ENCODE results near the gene TM9SF4.

DNA sequence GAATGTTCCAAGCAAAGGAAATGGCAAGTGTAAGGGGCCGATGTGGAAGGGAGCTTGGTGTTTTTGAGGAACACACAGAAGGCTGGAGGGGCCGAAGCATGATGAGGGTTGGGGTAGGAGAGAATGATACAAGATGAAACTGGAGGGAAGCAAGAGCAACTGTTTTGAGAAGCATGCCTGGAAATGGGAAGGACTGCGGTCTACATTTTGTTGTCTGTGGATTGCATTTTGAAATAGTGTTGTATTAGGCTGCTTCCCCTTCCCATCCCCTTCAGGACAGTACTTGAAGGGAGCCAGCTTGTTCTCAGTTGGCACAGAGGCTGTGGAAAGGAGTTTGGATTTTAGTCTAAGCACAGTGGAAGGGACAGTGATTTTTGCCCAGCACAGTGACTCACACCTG lies 2.2 kb downstream of the TM9SF4 start:
- TF ChIP-seq POLR2A (IDR thresholded peaks at IDR 0.05), result no peak
- TF ChIP-seq, protein P1, sequence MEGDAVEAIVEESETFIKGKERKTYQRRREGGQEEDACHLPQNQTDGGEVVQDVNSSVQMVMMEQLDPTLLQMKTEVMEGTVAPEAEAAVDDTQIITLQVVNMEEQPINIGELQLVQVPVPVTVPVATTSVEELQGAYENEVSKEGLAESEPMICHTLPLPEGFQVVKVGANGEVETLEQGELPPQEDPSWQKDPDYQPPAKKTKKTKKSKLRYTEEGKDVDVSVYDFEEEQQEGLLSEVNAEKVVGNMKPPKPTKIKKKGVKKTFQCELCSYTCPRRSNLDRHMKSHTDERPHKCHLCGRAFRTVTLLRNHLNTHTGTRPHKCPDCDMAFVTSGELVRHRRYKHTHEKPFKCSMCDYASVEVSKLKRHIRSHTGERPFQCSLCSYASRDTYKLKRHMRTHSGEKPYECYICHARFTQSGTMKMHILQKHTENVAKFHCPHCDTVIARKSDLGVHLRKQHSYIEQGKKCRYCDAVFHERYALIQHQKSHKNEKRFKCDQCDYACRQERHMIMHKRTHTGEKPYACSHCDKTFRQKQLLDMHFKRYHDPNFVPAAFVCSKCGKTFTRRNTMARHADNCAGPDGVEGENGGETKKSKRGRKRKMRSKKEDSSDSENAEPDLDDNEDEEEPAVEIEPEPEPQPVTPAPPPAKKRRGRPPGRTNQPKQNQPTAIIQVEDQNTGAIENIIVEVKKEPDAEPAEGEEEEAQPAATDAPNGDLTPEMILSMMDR (IDR thresholded peaks at IDR 0.05 in 4 of 5, conservative IDR thresholded peaks at IDR 0.05 in 1 of 5), result no peak
